ENCODE results near the gene SLC6A8.

SLC6A8 gene

DNA sequence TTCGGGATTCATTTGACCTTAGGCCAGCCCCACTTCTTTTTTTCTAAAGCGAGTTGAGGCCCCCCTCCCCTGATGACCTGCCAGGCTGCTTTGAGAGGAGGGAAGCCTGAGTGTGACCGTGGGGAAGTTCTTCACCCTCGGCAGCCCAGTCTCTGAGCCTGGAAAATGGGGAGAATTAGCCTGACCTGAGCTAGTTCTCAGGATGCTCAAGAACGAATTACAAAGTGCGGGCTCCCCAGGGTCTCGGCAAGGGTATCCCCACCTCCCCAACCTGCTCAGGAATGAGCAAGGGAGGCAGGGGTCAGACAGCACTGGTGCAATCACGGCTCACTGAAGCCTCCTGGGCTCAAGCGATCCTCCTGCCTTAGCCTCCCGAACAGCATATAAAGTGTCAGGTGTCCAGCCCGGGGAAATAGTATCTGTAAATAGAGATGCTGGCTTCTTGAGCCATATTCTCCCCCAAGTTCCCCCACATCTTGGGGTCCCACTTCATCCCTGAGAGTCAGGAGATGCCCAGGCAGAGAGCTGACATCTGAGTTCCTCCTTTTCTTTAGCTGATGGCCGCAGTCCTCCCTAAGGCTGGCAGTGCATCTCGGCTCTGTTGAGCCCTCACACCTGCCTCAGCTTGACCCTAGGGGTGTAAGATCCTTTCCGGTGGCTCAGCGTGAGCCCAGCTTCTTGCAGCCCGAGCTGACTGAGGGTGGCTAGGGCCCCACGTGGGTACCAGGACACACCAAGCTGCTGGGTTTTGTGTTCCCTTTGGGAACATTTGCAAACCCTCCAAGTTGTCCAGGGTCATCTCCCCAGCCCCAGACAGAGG is 39.2 kb upstream of the SLC6A8 start:
- peak; percentile 3 for DNase-seq (ENCODE audit: low spot score)

DNA sequence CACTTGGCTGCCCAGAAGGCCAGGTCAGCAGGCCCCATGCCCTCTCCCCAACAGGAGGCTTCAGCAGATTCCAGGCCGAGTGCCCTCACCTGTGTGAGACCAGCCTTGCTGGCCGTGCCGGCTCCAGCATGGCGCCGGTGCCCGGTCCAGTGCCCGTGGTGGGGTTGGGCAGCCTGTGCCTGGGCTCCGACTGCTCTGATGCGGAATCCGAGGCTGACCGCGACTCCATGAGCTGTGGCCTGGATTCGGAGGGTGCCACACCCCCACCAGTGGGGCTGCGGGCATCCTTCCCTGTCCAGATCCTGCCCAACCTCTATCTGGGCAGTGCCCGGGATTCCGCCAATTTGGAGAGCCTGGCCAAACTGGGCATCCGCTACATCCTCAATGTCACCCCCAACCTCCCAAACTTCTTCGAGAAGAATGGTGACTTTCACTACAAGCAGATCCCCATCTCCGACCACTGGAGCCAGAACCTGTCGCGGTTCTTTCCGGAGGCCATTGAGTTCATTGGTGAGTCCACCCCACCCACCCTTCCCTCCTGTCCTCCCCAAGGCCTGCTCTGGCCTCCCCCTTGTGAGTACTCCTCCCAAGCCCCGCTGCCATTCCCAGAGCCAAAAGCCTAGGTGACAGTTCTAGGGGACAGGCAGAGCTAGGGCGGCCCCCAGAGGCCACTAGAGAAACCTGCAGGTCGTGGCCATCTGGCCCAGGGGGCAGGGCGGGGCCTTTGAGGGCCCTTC is 38.4 kb upstream of the SLC6A8 start:
- peak; percentile 84 for DNase-seq (ENCODE audit: low spot score)

- DNase-seq (ENCODE audit: low spot score) = peak; percentile 16
These were observed 37.6 kb upstream of the SLC6A8 start for GRCh38 chrX:153649915-153650782.

GRCh38 chrX:153650959-153651358 is 36.8 kb upstream of the SLC6A8 start:
- peak; percentile 4 for DNase-seq (ENCODE audit: low spot score)

GRCh38 chrX:153651540-153652079 is 36.1 kb upstream of the SLC6A8 start:
- DNase-seq (ENCODE audit: low spot score) = peak; percentile 28

- DNase-seq (ENCODE audit: low spot score) = no peak
These were observed 34.2 kb upstream of the SLC6A8 start for GRCh38 chrX:153653556-153653955.

- DNase-seq (ENCODE audit: low spot score) = no peak
These were observed 30.6 kb upstream of the SLC6A8 start for GRCh38 chrX:153657161-153657560.

DNA sequence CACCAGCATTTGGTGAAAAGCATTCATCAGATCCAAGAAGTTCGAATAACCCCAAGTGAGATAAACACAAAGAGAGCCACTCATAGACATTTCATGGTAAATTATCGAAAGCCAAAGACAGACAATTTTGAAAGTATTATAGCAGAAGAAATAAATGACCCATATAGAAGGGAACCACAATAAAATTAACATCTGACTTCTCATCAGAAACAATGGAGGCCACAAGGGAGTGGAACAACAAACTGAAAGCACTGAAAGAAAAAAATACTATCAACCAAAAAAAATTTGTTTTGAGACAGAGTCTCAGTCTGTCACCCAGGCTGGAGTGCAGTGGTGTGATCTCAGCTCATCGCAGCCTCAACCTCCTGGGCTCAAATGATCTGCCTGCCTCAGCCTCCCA is 28.5 kb upstream of the SLC6A8 start:
- no peak for DNase-seq (ENCODE audit: low spot score)

GRCh38 chrX:153662266-153662665 is 25.5 kb upstream of the SLC6A8 start:
- DNase-seq (ENCODE audit: low spot score) = no peak

- no peak for DNase-seq (ENCODE audit: low spot score)
These were observed 21.9 kb upstream of the SLC6A8 start for GRCh38 chrX:153665726-153666306.

DNA sequence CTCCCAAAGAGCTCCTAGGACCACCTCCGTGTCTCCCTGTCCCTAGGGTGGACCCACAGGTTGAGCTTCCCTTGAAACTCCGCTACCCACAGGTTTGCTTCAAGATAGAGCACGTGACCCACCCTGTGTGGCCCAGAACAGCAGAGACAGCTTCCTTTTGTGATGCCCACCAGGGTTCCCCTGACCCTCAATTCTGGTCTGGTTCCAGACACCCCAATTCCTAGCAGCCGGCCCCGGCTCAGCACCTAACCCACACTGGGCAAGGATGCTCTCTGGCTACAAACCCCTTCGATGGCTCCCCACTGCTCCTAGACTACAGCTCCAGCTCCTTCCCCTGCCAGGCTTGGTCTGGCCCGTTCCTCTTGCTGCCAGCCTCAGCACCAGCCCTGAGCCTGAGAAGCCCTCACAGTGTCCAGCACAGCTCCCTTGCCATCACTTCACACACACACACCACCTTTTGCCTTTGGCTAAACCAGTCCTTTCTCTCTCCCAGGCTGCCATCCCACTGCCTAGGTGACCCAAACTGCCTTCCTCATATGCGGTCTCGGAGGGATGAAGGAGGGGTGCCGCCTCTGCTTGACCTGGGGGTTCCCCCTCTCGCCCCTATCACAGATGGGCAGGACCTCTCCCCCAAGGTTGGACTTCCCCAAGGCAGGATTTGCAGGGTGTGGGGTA is 20.3 kb upstream of the SLC6A8 start:
- DNase-seq (ENCODE audit: low spot score) = no peak

DNA sequence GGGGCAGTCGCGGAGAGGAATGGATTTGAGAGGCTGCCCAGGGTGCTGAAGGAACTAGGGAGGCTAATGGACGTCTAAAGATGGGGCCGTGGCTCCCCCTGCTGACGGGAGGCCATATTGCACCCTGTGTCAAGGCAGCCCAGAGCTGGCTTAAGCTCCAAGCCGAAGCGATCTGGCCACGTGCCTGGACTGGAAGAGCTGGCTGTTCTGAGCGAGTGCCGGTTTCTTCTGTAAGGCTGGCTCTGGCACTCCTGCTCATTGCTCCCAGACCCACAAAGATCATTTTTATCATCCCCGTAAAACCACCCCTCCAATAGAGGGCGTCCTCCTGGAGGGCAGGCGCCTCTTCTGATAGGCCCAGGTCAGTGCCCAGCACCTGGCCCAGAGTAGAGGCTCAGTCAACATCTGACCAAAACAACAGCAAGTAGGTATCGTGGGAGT is 19.8 kb upstream of the SLC6A8 start:
- DNase-seq (ENCODE audit: low spot score) = peak; percentile 83

DNA sequence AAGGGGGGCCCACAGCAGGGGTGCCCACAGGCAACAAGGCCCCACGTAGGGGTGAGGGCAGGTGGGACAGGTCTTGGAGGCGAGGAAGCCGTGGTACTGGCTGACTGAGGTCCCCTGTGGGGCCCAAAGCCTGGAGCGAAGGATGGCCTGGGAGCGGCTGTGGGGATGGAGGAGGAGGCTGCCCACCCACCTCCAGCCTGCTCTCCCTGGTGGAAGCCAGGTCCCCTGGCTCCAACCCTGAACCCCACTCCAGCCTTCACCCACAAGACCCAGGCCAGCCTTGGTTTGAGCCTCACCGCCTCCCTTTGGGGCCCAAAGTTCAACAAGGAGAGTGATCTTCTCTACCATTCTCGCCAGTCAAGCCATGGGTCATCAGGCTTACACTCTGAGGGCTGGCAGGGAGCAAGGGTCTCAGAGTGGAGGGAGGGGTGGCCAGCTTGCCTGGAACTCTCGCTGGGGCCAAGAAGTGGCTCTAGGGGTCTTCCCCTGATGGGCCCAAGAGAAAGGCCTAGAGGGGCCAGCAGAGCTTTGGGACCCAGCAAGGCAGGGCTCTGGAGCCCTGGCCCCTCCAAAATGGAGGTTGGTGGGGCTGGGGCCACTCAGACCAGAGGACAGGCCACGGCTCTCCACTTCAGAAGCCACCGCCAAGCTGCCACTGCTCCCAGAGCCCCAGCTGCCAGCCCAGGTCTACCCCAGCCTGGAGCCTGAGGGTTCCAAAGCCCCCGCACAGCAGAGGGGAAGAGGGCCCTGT is 19.1 kb upstream of the SLC6A8 start:
- no peak for DNase-seq (ENCODE audit: low spot score)

DNA sequence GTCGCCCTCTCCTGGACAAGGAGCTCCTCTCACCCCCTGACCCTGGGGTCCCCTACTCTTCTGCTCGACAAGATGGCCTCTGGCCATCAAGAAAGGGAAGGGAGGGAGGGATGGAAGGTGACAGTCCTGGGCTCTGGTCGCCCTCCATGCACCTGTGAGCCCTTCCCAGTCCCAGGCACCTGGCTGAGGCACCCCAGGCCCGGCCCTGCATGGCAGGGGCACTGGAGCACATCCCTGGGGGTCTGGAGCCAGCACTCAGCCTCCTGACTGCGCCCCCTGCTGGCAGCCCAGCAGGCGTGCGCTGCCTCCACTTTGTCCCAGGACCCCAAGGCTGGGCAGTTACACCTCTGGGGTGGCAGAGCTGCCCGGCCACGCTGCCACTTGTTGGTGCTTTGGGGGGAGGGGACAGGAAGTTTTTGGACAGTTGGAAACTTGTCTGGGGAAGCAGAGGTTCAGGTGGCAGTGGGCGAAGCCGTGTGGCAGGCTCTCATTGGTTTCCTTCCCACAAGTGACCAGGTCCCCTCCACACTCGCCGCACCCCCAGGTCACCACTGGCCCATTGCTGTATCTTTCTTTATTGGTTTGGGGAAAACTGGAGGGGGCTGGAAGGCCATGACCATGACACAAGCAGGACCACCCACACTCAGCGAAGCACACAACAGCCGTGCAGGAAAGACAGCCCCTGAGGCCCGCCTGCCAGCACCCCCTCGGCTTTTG is 18.4 kb upstream of the SLC6A8 start:
- DNase-seq (ENCODE audit: low spot score) = peak; percentile 77

DNA sequence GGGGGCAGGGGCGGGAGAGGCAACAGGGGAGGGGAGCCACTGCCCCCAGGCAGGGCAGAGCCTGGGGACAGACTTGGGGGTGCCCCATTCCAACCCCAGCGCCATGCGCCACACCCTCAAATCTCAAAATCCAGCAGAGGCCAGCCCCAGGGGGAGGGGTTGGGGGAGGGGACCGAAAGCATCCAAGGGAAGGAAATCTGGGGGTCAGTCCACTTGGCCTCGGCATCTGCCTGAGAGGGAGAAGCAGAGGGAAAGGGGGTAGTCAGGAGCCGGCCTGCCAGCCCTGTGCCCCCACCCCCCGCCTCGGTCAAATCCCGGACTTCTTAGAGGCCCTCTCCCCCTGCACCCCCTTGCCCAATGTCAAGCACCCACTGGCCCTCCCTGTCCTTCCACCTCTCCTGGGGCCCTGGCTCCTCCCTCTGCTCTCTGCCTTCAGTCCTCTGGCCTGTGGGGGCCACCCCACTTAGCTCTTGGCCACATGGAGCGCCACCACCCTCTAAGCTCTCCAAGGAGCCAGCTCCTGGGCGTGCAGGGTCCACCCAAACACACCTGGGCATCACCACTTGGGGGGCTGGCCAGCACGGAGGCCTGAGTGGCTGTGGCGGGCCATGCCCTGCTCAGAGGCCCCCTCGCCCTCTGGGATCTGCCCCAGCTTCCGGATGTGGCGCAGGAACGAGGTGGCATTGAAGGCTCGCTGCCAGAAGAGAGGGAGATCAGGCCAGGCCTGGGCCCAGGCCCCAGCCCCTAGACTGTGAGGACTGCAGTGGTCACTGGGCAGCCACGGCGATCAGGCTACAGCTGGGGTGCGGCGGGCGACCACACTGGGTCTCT is 17.6 kb upstream of the SLC6A8 start:
- no peak for DNase-seq (ENCODE audit: low spot score)

DNA sequence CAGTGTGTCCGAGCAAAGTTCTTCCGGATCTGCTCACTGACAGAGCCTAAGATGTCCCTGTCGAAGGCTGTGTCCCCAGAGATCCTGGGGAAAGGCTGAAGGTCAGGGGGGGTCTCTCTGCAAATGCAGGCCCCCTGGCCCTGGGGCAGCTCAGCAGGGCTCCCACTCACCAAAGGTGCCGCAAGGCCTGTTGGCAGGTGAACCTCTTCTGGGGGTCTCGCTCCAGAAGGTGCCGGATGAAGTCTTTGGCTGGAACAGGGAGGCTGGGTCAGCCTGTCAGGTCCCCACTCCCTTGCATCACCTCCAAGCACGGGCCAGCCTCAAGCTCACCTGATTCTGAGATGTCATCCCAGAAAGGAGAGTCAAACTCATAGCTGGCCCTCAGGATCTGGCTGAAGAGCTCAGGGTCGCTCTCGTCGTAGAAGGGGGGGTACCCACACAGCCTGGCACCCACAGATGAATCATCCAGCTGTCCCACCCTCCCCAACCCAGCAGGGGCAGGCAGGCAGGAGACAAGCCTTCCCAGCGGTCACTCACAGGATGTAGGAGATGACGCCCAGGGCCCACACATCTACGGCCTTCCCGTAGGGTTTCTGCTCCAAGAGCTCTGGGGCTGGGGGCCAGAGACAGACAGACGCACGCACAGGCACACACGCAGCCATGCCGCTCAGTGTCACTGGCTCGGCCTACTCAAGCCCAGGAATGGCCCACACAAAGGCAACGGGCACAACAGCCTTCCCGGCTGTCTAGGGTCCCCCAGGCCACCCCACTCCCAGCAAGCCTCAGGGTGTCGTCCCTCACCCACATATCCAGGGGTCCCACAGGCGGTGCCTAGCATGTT is 16.8 kb upstream of the SLC6A8 start:
- no peak for DNase-seq (ENCODE audit: low spot score)

GRCh38 chrX:153671589-153672530 is 15.9 kb upstream of the SLC6A8 start:
- DNase-seq (ENCODE audit: low spot score) = no peak
